Activated naive CD4-positive, alpha-beta T cell (primary cell): ENCODE results near the gene TMC7.

Experiments
- DNase-seq, 4 experiments: peaks; one replicate each; lab custom pipeline; 2025; lab: John Stamatoyannopoulos, UW

Gene TMC7

DNA sequence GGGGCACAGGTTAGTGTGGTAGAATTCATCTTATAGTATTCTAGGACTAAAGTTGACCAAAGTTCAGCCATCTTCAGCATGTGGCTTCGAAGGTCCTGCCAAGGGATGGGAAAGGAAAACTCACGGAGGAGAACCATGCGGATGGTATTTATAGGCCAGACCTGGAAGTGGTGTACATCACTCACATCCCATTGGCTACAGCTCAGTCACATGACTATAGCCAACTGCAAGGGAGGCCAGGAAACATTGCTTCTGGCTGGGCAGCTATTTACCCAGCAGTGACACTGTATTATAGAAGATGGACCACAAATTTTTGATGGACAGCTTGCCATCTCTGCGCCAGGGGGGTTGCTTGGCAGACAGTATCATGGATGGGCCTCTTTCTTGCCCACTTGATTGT, 48.0 kb downstream of the TMC7 start:
- DNase-seq = no peak

DNA sequence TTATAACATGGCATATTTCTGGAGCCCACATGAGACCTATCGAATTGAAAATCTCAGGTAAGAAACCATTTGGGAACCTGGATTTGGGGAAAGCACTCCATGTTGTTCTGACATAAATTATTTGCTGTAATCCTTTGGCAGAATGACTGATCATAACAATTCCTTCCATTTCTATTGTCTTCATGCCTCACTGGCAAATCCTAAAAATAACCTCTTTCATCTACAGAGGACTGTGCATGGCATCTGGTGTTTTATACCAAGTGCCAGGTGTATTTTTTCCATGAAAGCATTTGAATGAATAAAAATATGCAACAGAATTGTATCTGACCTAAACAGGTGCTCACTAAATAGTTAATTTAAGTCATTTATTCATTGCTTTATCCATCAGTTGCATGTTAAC, 50.0 kb downstream of the TMC7 start:
- no peak for DNase-seq

DNA sequence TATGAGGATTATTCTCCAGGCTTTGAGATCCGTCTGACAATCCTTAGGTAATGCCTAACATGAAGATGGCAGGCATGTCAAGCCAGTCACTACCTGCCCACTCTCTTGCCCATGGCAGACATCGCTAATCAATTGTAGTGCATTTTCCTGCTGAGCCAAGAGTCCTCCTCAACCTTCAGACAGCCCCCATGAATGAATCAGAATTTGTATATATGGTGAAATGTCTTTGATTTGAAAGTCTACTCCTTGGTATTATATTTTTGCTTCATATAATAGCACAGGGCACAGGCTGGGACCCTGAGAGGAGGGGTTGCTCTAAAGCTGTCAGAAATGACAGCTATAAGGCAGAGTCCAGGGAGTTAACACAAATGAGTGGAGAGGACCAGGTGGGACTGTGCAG, 56.7 kb downstream of the TMC7 start:
- no peak for DNase-seq

DNA sequence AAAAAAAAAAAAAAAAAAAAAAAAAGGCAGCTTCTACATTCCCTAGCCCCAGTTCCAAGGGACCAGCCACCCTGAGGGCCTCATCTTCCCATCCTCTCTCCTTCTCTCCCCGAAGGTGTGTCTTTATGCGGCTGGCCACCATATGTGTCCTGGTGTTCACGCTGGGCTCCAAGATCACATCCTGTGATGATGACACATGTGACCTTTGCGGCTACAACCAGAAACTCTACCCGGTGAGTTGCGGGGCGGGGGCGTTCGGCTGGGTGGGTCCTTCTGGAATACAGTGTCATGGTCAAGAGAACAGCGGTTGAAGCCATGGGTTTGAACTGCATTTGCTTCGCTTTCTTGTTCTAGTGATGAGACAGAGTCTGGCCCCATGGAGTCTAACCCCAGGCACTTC, 61.0 kb downstream of the TMC7 start:
- no peak for DNase-seq

DNA sequence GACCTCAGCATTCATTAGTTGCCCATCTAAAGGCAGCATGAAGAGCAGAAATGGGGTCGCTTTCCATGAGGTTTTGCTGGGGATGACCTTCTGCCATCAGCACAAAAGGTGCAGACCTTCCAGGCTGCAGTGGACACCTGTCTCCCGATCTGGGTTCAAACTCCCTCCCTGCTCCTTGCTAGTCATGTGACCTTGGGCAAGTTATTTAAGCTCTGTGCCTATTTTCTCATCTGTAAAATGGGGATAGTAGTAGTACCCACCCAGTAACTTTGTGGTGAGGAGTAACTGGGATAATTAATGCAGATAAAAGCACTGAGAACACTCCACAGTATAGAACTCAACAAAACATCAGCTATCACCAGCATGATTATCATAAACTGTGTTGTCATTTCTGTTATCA, 62.3 kb downstream of the TMC7 start:
- no peak for DNase-seq

DNA sequence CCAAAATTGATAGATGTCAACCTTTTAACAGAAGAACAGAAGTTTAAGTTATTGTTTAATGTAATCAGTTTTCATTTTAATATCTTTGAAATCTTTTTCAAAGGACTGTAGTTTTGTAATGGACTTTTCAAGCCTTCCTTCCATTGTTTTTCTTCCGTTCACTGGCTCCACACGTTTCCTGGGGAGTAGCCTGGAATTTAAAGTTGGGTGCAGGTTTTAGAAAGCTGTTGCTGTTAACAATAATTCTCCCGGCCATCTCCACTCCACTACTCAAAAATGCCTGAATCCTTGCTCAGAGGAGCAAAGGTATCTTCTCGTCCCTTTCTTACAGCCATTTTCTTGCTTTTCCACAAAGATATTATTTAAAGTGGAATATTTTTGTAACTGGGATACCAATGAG, 79.0 kb downstream of the TMC7 start:
- DNase-seq = no peak

DNA sequence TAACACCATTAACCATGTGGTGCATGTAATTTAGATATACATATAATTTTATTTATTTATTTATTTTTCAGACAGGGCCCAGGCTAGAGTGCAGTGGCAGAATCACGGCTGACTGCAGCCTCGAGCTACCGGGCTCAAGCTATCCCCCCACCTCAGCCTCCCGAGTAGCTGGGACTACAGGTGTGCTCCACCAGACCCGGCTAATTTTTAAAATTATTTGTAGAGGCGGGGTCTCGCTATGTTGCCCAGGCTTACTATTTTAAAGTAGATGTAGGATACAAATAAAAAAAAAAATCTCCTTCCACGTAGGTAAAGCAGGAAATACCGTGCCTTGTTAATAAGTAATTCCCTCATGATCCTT, 83.2 kb downstream of the TMC7 start:
- DNase-seq = no peak

DNA sequence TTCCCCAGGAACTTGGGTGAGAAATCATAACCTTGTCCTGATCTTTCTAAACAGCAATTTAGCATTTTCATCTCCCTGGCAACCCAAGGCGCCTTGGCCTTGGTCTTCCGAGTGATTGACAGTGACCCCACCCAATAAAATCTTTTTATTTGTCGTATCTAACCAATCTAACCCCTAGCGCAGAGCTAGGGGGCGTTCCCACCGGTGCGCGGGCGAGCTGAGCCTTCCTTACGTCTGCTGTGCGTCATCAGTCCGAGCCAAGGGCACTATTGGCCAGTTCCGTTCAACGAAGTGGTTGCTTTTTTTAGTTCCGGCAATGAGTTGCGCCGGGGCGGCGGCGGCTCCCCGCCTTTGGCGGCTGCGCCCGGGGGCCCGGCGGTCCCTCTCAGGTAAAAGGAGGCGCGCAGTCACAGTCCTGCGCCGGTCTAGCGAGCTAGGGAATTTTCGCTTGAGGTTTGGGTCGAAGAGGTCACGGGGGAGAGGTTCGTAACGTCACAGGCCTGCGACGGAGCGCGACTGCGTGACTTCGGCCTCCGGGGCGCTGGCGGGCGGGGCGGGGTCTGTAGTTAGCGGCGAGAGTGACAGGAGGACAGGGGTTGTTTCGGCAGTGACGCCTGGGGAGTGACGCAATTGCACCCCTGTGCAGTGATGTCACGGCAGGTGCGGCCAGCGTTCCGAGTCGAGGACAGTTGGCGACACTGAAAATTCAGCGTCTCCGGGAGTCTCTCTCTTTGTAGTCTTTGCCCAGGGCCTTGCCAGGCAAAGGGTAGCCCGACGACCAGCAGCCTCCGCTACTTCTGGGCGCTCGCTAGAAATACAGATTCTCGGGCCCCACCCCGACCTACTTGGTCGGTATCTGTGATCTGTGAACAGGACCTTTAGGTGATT, 83.9 kb downstream of the TMC7 start, which contains the start of gene COQ7:
COQ7 (plus strand) TSS at position 266 of the 888 bp plus-strand sequence; CDS start at position 317, 51 bp downstream.
- peak; percentile 90 to 95 (median 93) for DNase-seq

DNA sequence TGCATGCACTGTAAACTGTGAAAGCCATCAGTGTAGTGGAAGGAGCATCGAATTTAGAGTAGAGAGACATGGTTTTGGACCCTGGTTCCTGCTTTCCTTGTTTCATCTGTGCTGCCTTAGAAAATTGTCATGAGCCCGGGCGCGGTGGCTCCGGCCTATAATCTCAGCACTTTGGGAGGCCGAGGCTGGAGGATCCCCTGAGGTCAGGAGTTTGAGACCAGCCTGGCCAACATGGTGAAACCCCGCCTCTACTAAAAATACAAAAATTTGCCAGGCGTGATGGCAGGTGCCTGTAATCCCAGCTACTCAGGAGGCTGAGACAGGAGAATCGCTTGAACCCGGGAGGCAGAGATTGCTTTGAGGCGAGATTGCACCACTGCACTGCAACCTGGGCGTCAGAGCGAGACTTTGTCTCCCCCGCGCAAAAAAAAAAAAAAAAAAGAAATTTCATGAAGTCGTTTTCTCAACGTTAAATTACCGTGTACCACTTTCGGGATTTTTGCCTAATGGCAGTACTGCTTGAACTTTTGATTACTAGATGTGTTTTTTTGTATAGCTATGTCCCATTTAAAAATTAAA, 84.6 kb downstream of the TMC7 start:
- DNase-seq = no peak

DNA sequence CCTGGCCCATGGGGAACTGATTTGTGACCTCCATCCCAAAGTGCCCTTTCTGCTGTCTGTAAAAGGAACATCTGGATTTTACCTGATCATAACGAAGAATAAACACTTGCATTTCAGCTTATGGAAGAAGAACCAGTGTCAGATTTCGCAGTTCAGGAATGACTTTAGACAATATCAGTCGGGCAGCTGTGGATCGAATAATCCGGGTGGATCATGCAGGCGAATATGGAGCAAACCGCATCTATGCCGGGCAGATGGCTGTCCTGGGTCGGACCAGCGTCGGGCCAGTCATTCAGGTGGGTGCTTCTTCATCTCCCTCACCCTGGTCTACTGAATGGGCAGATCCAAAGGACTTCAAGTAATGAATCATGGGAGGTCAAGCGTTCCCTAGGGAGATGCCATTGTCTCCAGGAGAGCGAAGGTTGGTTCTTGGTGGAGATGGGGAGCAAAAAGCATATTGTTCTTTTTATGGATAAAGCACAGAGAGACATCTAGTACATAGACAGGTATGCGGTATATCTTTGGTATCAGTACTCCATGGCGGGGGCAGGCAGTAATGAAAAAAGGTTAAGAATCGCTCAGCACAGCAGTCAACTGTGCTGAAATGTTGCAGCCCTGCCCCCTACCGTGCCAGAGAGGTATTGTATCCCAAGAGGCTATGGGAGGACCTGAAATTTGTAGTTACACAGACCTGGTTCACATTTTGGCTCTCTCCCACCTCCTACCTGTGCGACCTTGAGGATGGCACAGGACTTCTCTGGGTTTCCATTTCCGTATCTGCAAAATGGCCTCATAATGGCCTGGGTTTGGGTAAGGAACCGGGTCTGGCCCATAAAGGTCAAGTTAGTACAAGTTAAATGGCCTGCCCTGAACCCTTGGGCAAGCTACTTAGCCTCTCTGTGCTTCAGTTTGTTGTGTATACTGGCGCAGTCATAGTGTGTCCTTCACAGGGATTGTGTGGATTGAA, 88.4 kb downstream of the TMC7 start:
- peak in 3 of 4 experiments; percentile 12 to 29 (median 21) for DNase-seq

DNA sequence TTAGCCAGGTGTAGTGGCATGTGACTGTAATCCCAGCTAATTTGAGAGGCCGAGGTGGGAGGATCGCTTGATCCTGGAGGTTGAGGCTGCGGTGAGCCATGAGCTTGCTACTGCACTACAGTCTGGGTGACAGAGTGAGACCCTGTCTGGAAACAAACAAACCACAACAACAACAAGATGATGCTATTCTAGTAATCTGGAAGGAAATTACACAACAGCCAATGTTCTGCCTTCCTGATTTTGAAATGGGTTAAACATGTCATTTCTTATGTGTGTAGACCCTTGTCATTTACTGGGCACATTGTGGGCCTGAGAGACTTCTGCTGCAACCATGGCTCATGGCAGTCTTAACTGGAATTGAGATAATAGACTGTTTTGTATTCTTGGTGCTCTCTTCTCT, 89.6 kb downstream of the TMC7 start:
- no peak for DNase-seq

DNA sequence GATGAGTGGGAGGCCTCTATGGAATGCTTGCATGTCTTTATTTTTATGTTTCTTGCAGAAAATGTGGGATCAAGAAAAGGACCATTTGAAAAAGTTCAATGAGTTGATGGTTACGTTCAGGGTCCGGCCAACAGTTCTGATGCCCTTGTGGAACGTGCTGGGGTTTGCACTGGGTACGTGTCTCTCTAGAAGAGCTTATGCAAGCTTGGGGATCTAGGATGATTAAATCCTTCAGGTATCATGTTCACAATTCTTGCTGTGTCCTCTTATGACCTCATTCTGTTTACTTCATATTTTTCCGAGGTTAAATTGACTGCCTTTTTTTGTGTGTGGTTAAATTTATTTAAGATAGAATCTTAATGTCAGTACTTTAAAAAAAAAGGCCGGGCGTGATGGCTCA, 90.1 kb downstream of the TMC7 start:
- DNase-seq = no peak

DNA sequence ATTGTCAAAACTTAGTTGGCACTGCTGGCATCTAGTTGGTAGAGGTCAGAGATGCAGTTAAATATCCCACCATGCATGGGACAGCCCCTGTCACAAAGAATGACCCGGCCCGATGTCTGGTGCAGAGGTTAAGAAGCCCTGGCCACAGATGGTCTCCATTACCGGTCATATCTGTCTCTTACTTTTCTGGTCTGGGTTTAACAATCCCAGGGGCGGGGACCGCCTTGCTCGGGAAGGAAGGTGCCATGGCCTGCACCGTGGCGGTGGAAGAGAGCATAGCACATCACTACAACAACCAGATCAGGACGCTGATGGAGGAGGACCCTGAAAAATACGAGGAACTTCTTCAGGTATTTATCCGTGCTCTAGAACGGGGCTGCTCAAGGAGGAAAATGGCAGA, 91.8 kb downstream of the TMC7 start:
- DNase-seq = no peak

DNA sequence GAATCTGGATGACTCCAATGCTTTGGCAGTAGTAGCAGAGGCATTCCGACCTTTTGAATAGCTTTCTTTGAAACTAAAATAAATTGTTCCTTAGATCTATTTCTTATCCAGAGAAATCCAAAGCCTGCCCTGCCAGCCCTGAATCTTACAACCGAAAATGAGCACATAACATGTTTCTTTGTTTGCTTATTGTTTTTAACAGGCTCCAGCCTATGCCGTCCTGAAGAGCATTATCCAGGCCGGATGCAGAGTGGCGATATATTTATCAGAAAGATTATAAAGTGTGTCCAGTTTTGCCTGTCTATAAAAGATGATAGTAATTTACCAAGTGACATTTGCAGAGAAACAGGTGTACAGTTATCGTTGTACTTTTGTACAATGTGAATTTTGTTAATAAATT, 94.1 kb downstream of the TMC7 start:
- DNase-seq = no peak

DNA sequence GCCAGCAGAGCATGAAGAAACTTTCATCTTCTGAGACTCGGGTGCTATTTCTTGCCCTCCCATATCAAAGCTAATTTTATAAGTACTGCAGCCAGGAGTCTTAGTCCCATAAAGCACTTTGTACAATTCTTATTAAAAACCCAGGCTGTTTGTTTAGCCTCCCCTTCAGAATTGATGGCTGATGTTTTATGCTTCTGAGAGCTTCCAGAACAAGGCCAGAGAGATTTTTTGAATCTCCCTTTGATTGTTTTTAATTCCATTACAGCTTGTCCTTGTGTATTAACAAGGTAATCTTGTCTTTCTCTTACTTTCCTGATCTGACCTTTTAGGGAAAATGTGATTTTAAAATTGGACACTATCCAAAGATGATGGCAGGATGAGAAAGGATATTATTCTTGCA, 99.9 kb downstream of the TMC7 start:
- no peak for DNase-seq

DNA sequence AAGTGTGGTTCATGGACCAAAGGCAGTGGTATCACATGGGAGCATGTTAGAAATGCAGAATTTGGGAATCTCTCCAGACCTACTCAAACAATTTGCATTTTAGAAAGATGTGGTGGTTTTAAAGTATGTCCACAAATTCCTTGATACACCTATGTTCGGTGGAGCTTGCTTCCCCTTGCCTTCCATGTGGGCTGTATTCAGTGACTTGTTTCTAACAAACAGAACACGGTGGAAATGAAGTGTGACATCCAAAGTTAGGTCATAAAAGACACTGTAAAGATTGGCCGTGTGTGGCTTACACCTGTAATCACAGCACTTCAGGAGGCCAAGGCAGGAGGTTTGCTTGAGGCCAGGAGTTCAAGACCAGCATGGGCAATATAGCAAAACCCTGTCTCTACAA, 100.4 kb downstream of the TMC7 start:
- DNase-seq = no peak

DNA sequence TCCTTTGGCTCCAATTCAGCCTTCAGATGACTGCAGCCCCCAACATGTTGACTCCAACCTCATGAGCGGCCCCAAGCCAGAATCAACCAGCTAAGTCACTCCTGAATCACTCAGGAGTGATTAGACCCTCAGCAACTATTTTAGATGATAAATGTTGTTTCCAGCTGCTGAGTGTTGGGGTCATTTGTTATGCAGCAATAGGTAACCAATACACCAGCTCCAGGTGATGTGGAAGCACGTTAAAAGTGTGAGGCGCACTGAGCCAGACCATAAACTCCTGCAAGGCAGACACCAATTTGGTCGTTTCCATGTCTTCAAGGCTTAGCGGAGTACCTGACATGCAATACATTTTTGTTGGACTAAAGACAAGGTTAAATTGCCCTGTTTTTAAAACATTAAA, 101.1 kb downstream of the TMC7 start:
- no peak for DNase-seq

DNA sequence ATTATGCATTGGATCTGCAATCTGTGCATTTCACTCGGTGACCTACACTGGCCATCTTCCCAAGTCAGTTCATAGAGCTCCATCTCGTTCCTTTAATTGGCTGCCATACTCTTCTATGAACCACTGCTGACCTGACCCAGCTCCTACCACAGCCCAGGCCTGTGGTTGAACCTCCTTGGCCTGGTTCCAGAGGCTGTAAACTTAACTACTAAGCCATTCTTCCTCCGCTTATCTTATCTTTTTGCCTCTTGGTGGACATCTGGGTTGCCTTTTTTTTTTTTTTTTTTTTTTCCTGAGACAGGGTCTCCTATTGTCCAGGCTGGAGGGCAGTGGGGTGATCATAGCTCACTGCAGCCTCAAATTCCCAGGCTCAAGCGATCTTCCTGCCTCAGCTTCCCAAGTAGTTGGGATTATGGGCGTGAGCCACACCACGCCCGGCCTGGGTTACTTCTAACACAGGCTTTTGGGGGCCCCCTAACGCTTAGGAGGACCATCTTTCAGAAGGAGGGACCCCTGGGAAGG, 102.0 kb downstream of the TMC7 start:
- DNase-seq = no peak

DNA sequence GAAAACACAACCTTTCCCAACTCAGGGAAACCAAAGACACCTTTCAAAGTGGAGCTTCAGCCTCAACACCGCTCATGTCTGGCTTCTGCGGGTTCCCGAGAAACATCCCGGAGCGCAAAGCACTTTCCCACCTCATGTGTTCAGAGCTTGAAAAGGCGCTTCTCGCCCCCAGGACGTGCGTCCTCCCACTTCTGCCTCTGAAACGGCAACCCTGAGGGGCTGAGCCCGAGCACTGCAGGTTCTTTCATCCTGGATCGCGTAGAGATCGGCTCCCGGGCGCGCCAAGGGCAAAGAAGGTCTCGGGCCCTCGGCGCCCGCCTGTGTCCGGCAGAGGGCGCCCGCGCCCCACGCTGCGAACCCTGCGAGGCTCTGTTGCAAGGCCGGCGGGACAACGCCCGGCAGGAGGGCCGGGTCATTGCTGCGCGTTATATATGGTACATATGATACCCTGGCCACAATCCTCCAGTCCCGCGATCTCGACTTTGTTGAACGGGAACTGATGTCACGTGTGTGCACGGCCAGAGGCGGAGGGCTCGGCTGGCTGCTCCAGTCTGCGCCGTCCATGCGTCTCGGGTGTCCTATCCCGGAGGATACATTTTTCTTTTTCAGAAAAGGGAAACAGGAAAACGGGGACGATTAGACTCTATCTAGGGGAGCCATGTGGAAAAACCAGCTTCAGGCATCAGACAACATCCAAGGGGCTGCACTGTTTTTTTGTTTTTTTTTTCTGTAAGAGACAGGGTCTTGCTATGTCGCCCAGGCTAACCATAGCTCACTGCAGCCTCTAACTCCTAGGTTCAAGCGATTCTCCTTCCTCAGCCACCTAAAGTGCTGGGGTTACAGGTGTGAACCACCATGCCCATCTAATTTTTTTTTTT, 102.8 kb downstream of the TMC7 start:
- peak; percentile 54 to 69 (median 61) for DNase-seq

DNA sequence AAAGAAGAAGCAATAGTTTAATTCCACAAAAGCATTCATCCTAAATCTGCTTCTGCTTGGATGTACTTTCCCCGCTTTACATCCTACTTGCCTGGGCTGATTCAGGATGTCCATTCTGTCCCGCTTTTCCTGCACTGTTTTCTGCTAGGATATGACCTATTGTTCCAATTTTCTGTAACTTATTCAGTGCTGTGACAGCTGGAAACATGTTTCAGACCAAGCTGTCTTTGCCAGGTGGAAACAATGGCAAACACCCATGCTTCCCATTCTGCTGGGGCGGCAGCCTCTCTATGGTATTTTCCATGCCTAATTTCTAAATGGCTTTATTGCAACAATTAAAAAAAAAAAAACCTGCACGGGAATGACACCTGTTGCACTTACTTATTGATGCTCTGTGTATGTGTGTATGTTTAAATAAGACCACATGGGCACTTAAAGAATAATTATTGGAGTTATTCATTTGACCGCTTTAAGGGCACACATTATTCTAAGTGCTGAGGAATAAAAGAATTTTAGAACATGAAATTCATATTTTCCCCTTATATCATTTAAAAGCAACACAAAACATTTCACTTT, 104.7 kb downstream of the TMC7 start:
- no peak for DNase-seq

DNA sequence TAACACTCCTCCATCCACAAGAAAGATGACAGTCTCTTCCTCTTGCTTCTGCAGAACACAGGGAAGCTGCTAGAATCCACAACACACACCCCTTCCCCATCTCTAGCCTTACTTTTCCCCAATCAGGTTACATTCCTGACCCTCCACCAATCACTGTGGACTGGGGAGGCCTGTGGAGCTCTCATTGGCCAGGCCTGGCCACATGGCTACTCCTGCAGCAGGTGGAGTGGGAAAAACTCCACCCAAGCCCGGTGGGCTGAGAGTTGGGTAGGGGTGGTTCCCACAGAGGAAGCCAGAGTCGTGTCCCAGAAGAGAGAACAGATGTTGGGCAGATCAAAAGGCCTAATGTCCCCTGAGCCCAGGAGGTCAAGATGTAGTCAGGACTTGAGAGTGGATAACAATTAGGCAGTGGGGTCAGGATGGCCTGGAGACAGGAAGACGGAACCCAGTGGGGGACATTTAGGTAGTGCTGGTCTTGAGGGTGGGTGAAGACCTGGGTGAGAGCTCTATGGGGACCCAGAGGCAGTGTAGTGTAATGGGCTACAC, 105.7 kb downstream of the TMC7 start:
- no peak for DNase-seq
